HepG2 (cell line): ENCODE results near the gene POLG2. TPM values are rescaled to one million over a fixed set of nuclear protein-coding genes. Genes with fewer than 3 reads are reported as not detected.

ENCODE experiments used
- ASH2L ChIP-seq: fragments of 300-600, 200-600 bp; sonication (generic); IDR thresholded peaks from 2 replicates; pipeline ENCODE4 v1.7.0; 2017; ENCODE audit warnings: low read depth, mild to moderate bottlenecking, moderate library complexity, mixed read lengths, low read length; ENCODE audit not compliant: insufficient read length
- DMTF1 ChIP-seq: sonication (generic); formaldehyde crosslinking; IDR thresholded peaks from 2 replicates; pipeline ENCODE4 v1.4.0; 2020; ENCODE audit warnings: mild to moderate bottlenecking, missing genetic modification reagents
- ESRRA ChIP-seq: sonication (generic); formaldehyde crosslinking; IDR thresholded peaks from 2 replicates; pipeline ENCODE4 v1.5.1; 2020; ENCODE audit warnings: mild to moderate bottlenecking, low read depth, missing genetic modification reagents
- FOXK1 ChIP-seq: sonication (generic); formaldehyde crosslinking; IDR thresholded peaks from 2 replicates; pipeline ENCODE4 v1.4.0; 2020; ENCODE audit warnings: low read depth, missing genetic modification reagents, borderline replicate concordance
- HOXA7 ChIP-seq: sonication (generic); formaldehyde crosslinking; IDR thresholded peaks from 2 replicates; pipeline ENCODE4 v1.8.1; 2022; ENCODE audit warnings: mild to moderate bottlenecking, missing genetic modification reagents, moderate library complexity
- HOXD1 ChIP-seq: sonication (generic); formaldehyde crosslinking; IDR thresholded peaks from 2 replicates; pipeline ENCODE4 v1.5.0; 2020; ENCODE audit warnings: missing genetic modification reagents
- IRF1 ChIP-seq: sonication (generic); formaldehyde crosslinking; IDR thresholded peaks from 2 replicates; pipeline ENCODE4 v1.4.0; 2020; ENCODE audit warnings: low read depth, mild to moderate bottlenecking, missing genetic modification reagents
- KAT7 ChIP-seq: IDR thresholded peaks from 2 replicates; pipeline ENCODE4 v1.6.1; 2018; ENCODE audit warnings: borderline replicate concordance, missing compliant biosample characterization
- KLF16 ChIP-seq, 2 experiments: sonication (generic) in 1 of 2; formaldehyde crosslinking in 1 of 2; IDR thresholded peaks; 2 replicates each; pipeline versions ENCODE4 v1.6.1 to v1.8.0; 2016 to 2023; ENCODE audit warnings: missing genetic modification reagents in 2 of 2, missing compliant biosample characterization in 1 of 2
- MAF1 ChIP-seq: sonication (generic); formaldehyde crosslinking; IDR thresholded peaks from 2 replicates; pipeline ENCODE4 v1.5.0; 2020; ENCODE audit warnings: missing genetic modification reagents, borderline replicate concordance
- MAFK ChIP-seq, 2 experiments: IDR thresholded peaks in 1 of 2; conservative IDR thresholded peaks in 1 of 2; 2 replicates each; pipeline ENCODE4 v1.6.1; 2011; ENCODE audit warnings: improper control_type of control experiment in 2 of 2, low read length in 2 of 2
- MAZ ChIP-seq, 2 experiments: sonication (generic) in 1 of 2; formaldehyde crosslinking in 1 of 2; IDR thresholded peaks; 2 replicates each; pipeline versions ENCODE4 v1.5.0 to v1.6.1; 2012 to 2020; ENCODE audit warnings: low read depth in 2 of 2, mild to moderate bottlenecking in 2 of 2, borderline replicate concordance in 1 of 2, improper control_type of control experiment in 1 of 2, low read length in 1 of 2, missing genetic modification reagents in 1 of 2, moderate library complexity in 1 of 2
- NR2F6 ChIP-seq, 2 experiments: IDR thresholded peaks; 2 replicates each; pipeline ENCODE4 v1.6.1; 2016; ENCODE audit warnings: antibody characterized with exemption in 1 of 2, mild to moderate bottlenecking in 1 of 2
- POLR2AphosphoS5 ChIP-seq: IDR thresholded peaks from 2 replicates; pipeline ENCODE4 v1.6.1; 2012; ENCODE audit warnings: low read depth, low read length
- RARG ChIP-seq: sonication (generic); formaldehyde crosslinking; IDR thresholded peaks from 2 replicates; pipeline ENCODE4 v1.4.0; 2020; ENCODE audit warnings: low read depth, mild to moderate bottlenecking, missing genetic modification reagents
- SCMH1 ChIP-seq: sonication (generic); formaldehyde crosslinking; IDR thresholded peaks from 2 replicates; pipeline ENCODE4 v1.9.0; 2021; ENCODE audit warnings: missing genetic modification reagents, mild to moderate bottlenecking, borderline replicate concordance
- SMYD3 ChIP-seq: sonication (generic); formaldehyde crosslinking; IDR thresholded peaks from 2 replicates; pipeline ENCODE4 v1.8.1; 2023; ENCODE audit warnings: mild to moderate bottlenecking, missing genetic modification reagents
- SNAPC2 ChIP-seq: sonication (generic); formaldehyde crosslinking; IDR thresholded peaks from 2 replicates; pipeline ENCODE4 v1.8.1; 2022; ENCODE audit warnings: mild to moderate bottlenecking, missing genetic modification reagents
- SUZ12 ChIP-seq: fragments of 150-350 bp; IDR thresholded peaks from 2 replicates; pipeline ENCODE4 v1.6.1; 2014; ENCODE audit warnings: low read depth, low read length
- TARDBP ChIP-seq: sonication (generic); formaldehyde crosslinking; IDR thresholded peaks from 2 replicates; pipeline ENCODE4 v1.8.0; 2022; ENCODE audit warnings: mild to moderate bottlenecking, missing genetic modification reagents
- ZNF281 ChIP-seq: sonication (generic); formaldehyde crosslinking; IDR thresholded peaks from 2 replicates; pipeline ENCODE4 v1.4.0; 2020; ENCODE audit warnings: missing genetic modification reagents, borderline replicate concordance
- ZNF674 ChIP-seq: sonication (generic); formaldehyde crosslinking; IDR thresholded peaks from 2 replicates; pipeline ENCODE4 v1.5.0; 2020; ENCODE audit warnings: low read depth, mild to moderate bottlenecking, missing genetic modification reagents
- ZNF850 ChIP-seq: sonication (generic); formaldehyde crosslinking; conservative IDR thresholded peaks from 2 replicates; pipeline ENCODE4 v1.9.0; 2021; ENCODE audit warnings: mild to moderate bottlenecking, missing genetic modification reagents
- ZSCAN21 ChIP-seq: sonication (generic); formaldehyde crosslinking; IDR thresholded peaks from 2 replicates; pipeline ENCODE4 v1.8.0; 2022; ENCODE audit warnings: mild to moderate bottlenecking, missing genetic modification reagents, moderate library complexity, borderline replicate concordance
- polyA plus RNA-seq, 8 experiments: library from polyadenylated mRNA; depleted of rRNA in 3 of 8; stranded (reverse) in 7 of 8; unstranded in 1 of 8; fragments of >200 nt; fragmentation: Illumina TruSeq in 4 of 8; extraction: Trizol in 4 of 8; gene quantifications; 2 replicates each; pipeline versions ENCODE4 v1.2.1 to v1.2.3, GENCODE V29; 2011 to 2016; ENCODE audit warnings: low read depth in 4 of 8, missing spikeins in 1 of 8, mixed read lengths in 1 of 8; ENCODE audit not compliant: insufficient read depth in 1 of 8
- total RNA-seq, 5 experiments: library from RNA; depleted of rRNA; stranded (reverse); fragments of >200 nt; fragmentation: Illumina TruSeq; extraction: Trizol; gene quantifications; 2 replicates each; pipeline ENCODE4 v1.2.3, GENCODE V29; 2016; ENCODE audit warnings: low read depth in 1 of 5

The POLG2 gene
- total and polyA plus RNA-seq, 2 of the 13 experiments (the other 11 are each of a cell fraction or from before 2014, with no cell fraction given): 21.1 to 25.5 TPM

- TF ChIP-seq SNAPC2 (CRISPR knock-in tag) (0 out of 2 replicates have a peak, but pooled peaks have one; percentile 74), ZSCAN21 (CRISPR knock-in tag) (no peak), NR2F6 (IDR thresholded peaks at IDR 0.05) (no peak; the same call in 1 of the 2 replicates), NR2F6 (CRISPR knock-in tag; IDR thresholded peaks at IDR 0.05) (no peak), HOXA7 (CRISPR knock-in tag) (no peak), MAZ (IDR thresholded peaks at IDR 0.05; ENCODE audit: borderline replicate concordance, low read depth, low read length) (no peak), MAZ (CRISPR knock-in tag; IDR thresholded peaks at IDR 0.05; ENCODE audit: low read depth) (no peak), KAT7 (no peak; the same call in 1 of the 2 replicates), ZNF850 (no peak), RARG (CRISPR knock-in tag) (0 out of 2 replicates have a peak, but pooled peaks have one; percentile 76), SUZ12 (no peak), SMYD3 (peak; percentile 77; the same call in 1 of the 2 replicates), HOXD1 (no peak), ASH2L (peak; percentile 67), SCMH1 (CRISPR knock-in tag) (no peak), TARDBP (CRISPR knock-in tag) (peak; percentile 32; the same call in 1 of the 2 replicates), ZNF281 (CRISPR knock-in tag) (no peak), MAFK (conservative IDR thresholded peaks at IDR 0.05 in 1 of 2, IDR thresholded peaks at IDR 0.05 in 1 of 2; ENCODE audit: low read length in 2 of 2) (peak; percentile 56 to 69; a peak in 3 of 4 replicates), KLF16 (CRISPR knock-in tag; IDR thresholded peaks at IDR 0.05) (no peak), MAF1 (no peak), ESRRA (CRISPR knock-in tag) (no peak; the same call in 1 of the 2 replicates), IRF1 (CRISPR knock-in tag) (no peak), FOXK1 (peak; percentile 32; the same call in 1 of the 2 replicates), POLR2AphosphoS5 (no peak), DMTF1 (CRISPR knock-in tag) (0 out of 2 replicates have a peak, but pooled peaks have one; percentile 56), ZNF674 (CRISPR knock-in tag) (0 out of 2 replicates have a peak, but pooled peaks have one; percentile 55)
Measured at GRCh38 chr17:64504769-64505339, 8.0 kb upstream of the POLG2 start (continued).
